HEK293 (cell line): ENCODE data around the gene ITGB3.

Experiments
- CTCF ChIA-PET: fragments of 350-600 bp; formaldehyde crosslinking; extraction: SDS; loops from one replicate; lab custom pipeline; 2021; ENCODE audit warnings: antibody characterized with exemption; lab: Yijun Ruan, JAX
- POLR2A ChIA-PET: fragments of 300-600 bp; formaldehyde crosslinking; extraction: SDS; loops from one replicate; lab custom pipeline; 2020; ENCODE audit warnings: antibody characterized with exemption, inconsistent platforms; lab: Yijun Ruan, JAX
- H3K27ac ChIP-seq: fragments of 200-500 bp; sonication (Bioruptor generic); 2 replicates; pipeline ENCODE4 v1.5.1; 2014; ENCODE audit warnings: low read depth, low read length, control low read depth, inconsistent platforms; ENCODE audit errors: extremely low read depth
- H3K36me3 ChIP-seq, 2 experiments: fragments of 200-500 bp in 1 of 2; sonication (Bioruptor generic) in 1 of 2; 1 replicate in 1 of 2; 2 replicates in 1 of 2; pipeline ENCODE4 v1.5.1; 2014 to 2017; ENCODE audit warnings: inconsistent platforms in 2 of 2, low read length in 2 of 2; ENCODE audit not compliant: control insufficient read depth in 2 of 2, insufficient read depth in 1 of 2
- H3K4me1 ChIP-seq: fragments of 200-500 bp; sonication (Bioruptor generic); 2 replicates; pipeline ENCODE4 v1.5.1; 2014; ENCODE audit warnings: mild to moderate bottlenecking, low read length, inconsistent platforms; ENCODE audit not compliant: control insufficient read depth, insufficient read depth
- H3K4me3 ChIP-seq: 2 replicates; pipeline ENCODE4 v1.5.1; 2011; ENCODE audit warnings: low read depth, mild to moderate bottlenecking, control low read depth, low read length, moderate library complexity
- H3K9me3 ChIP-seq: fragments of 200-500 bp; sonication (Bioruptor generic); 2 replicates; pipeline ENCODE4 v1.5.1; 2014; ENCODE audit warnings: low read depth, low read length, inconsistent platforms; ENCODE audit not compliant: control insufficient read depth, insufficient read depth
- KLF9 ChIP-seq: fragments of 450-650 bp; formaldehyde crosslinking; IDR thresholded peaks from 2 replicates; pipeline ENCODE4 v1.5.1; 2016; ENCODE audit warnings: missing biosample characterization, missing genetic modification characterization, low read depth
- MYNN ChIP-seq: fragments of 450-650 bp; formaldehyde crosslinking; IDR thresholded peaks from 2 replicates; pipeline ENCODE4 v1.5.1; 2016; ENCODE audit warnings: missing biosample characterization, missing genetic modification characterization, borderline replicate concordance
- MZF1 ChIP-seq: fragments of 450-650 bp; formaldehyde crosslinking; IDR thresholded peaks from 2 replicates; pipeline ENCODE4 v1.5.1; 2017; ENCODE audit warnings: missing biosample characterization, missing genetic modification characterization, borderline replicate concordance
- SP3 ChIP-seq: fragments of 450-650 bp; formaldehyde crosslinking; IDR thresholded peaks from 2 replicates; pipeline ENCODE4 v1.5.1; 2016; ENCODE audit warnings: missing biosample characterization, missing genetic modification characterization
- ZBTB20 ChIP-seq: fragments of 450-650 bp; formaldehyde crosslinking; IDR thresholded peaks from 2 replicates; pipeline ENCODE4 v1.5.1; 2016; ENCODE audit warnings: missing biosample characterization, missing genetic modification characterization
- ZBTB48 ChIP-seq: fragments of 450-650 bp; formaldehyde crosslinking; IDR thresholded peaks from 2 replicates; pipeline ENCODE4 v1.5.1; 2016; ENCODE audit warnings: missing biosample characterization, missing genetic modification characterization
- ZBTB7A ChIP-seq: fragments of 450-650 bp; formaldehyde crosslinking; IDR thresholded peaks from 2 replicates; pipeline ENCODE4 v1.5.1; 2016; ENCODE audit warnings: low read depth, missing biosample characterization, missing genetic modification characterization
- ZFHX2 ChIP-seq: fragments of 450-650 bp; formaldehyde crosslinking; conservative IDR thresholded peaks from 2 replicates; pipeline ENCODE4 v1.5.1; 2016; ENCODE audit warnings: missing biosample characterization, missing genetic modification characterization
- ZNF10 ChIP-seq: fragments of 450-650 bp; formaldehyde crosslinking; IDR thresholded peaks from 2 replicates; pipeline ENCODE4 v1.5.1; 2017; ENCODE audit warnings: missing biosample characterization, missing genetic modification characterization
- ZNF114 ChIP-seq: fragments of 450-650 bp; formaldehyde crosslinking; IDR thresholded peaks from 2 replicates; pipeline ENCODE4 v1.5.0; 2017; ENCODE audit warnings: missing biosample characterization, missing genetic modification characterization
- ZNF121 ChIP-seq: fragments of 450-650 bp; formaldehyde crosslinking; IDR thresholded peaks from 2 replicates; pipeline ENCODE4 v1.5.1; 2016; ENCODE audit warnings: missing biosample characterization, missing genetic modification characterization
- ZNF133 ChIP-seq: fragments of 450-650 bp; formaldehyde crosslinking; IDR thresholded peaks from 2 replicates; pipeline ENCODE4 v1.5.1; 2016; ENCODE audit warnings: missing biosample characterization, missing genetic modification characterization
- ZNF146 ChIP-seq: fragments of 450-650 bp; formaldehyde crosslinking; IDR thresholded peaks from 2 replicates; pipeline ENCODE4 v1.5.1; 2016; ENCODE audit warnings: missing biosample characterization, missing genetic modification characterization
- ZNF157 ChIP-seq: fragments of 450-650 bp; formaldehyde crosslinking; IDR thresholded peaks from 2 replicates; pipeline ENCODE4 v1.5.1; 2016; ENCODE audit warnings: missing biosample characterization, missing genetic modification characterization
- ZNF302 ChIP-seq: fragments of 450-650 bp; formaldehyde crosslinking; IDR thresholded peaks from 2 replicates; pipeline ENCODE4 v1.5.1; 2016; ENCODE audit warnings: missing biosample characterization, missing genetic modification characterization, low read depth
- ZNF324 ChIP-seq: fragments of 450-650 bp; formaldehyde crosslinking; IDR thresholded peaks from 2 replicates; pipeline ENCODE4 v1.5.1; 2016; ENCODE audit warnings: missing biosample characterization, missing genetic modification characterization
- ZNF335 ChIP-seq: fragments of 450-650 bp; formaldehyde crosslinking; conservative IDR thresholded peaks from 2 replicates; pipeline ENCODE4 v1.5.1; 2016; ENCODE audit warnings: missing biosample characterization, missing genetic modification characterization
- ZNF350 ChIP-seq: fragments of 450-650 bp; formaldehyde crosslinking; IDR thresholded peaks from 2 replicates; pipeline ENCODE4 v1.5.0; 2017; ENCODE audit warnings: missing biosample characterization, mild to moderate bottlenecking, missing genetic modification characterization
- ZNF366 ChIP-seq: fragments of 450-650 bp; formaldehyde crosslinking; conservative IDR thresholded peaks from 2 replicates; pipeline ENCODE4 v1.5.1; 2016; ENCODE audit warnings: missing biosample characterization, missing genetic modification characterization
- ZNF391 ChIP-seq: fragments of 450-650 bp; formaldehyde crosslinking; IDR thresholded peaks from 2 replicates; pipeline ENCODE4 v1.5.1; 2016; ENCODE audit warnings: low read depth, missing biosample characterization, missing genetic modification characterization, borderline replicate concordance
- ZNF423 ChIP-seq: fragments of 450-650 bp; formaldehyde crosslinking; IDR thresholded peaks from 2 replicates; pipeline ENCODE4 v1.5.1; 2016; ENCODE audit warnings: missing biosample characterization, missing genetic modification characterization
- ZNF433 ChIP-seq: fragments of 450-650 bp; formaldehyde crosslinking; IDR thresholded peaks from 2 replicates; pipeline ENCODE4 v1.5.1; 2016; ENCODE audit warnings: missing biosample characterization, missing genetic modification characterization, low read depth
- ZNF571 ChIP-seq: fragments of 450-650 bp; formaldehyde crosslinking; IDR thresholded peaks from 2 replicates; pipeline ENCODE4 v1.5.0; 2017; ENCODE audit warnings: missing biosample characterization, missing genetic modification characterization
- ZNF600 ChIP-seq: fragments of 450-650 bp; formaldehyde crosslinking; IDR thresholded peaks from 2 replicates; pipeline ENCODE4 v1.5.1; 2016; ENCODE audit warnings: missing biosample characterization, missing genetic modification characterization
- ZNF624 ChIP-seq: fragments of 450-650 bp; formaldehyde crosslinking; IDR thresholded peaks from 2 replicates; pipeline ENCODE4 v1.5.1; 2017; ENCODE audit warnings: missing biosample characterization, missing genetic modification characterization
- ZNF670 ChIP-seq: fragments of 450-650 bp; formaldehyde crosslinking; IDR thresholded peaks from 2 replicates; pipeline ENCODE4 v1.5.1; 2016; ENCODE audit warnings: missing biosample characterization, missing genetic modification characterization, low read depth
- ZNF701 ChIP-seq: fragments of 450-650 bp; formaldehyde crosslinking; IDR thresholded peaks from 2 replicates; pipeline ENCODE4 v1.5.1; 2016; ENCODE audit warnings: missing biosample characterization, missing genetic modification characterization
- ZNF777 ChIP-seq: fragments of 450-650 bp; formaldehyde crosslinking; IDR thresholded peaks from 2 replicates; pipeline ENCODE4 v1.5.1; 2017; ENCODE audit warnings: missing biosample characterization, missing genetic modification characterization, borderline replicate concordance
- ZNF785 ChIP-seq: fragments of 450-650 bp; formaldehyde crosslinking; IDR thresholded peaks from 2 replicates; pipeline ENCODE4 v1.5.1; 2016; ENCODE audit warnings: missing biosample characterization, missing genetic modification characterization
- ZSCAN16 ChIP-seq: fragments of 450-650 bp; formaldehyde crosslinking; IDR thresholded peaks from 2 replicates; pipeline ENCODE4 v1.5.1; 2016; ENCODE audit warnings: missing biosample characterization, missing genetic modification characterization
- TF ChIP-seq, protein P1 (sequence below): fragments of 450-650 bp; formaldehyde crosslinking; IDR thresholded peaks from 2 replicates; pipeline ENCODE4 v1.5.1; 2016; ENCODE audit warnings: missing biosample characterization, missing genetic modification characterization
- TF ChIP-seq, protein P2 (sequence below): sonication (generic); formaldehyde crosslinking; IDR thresholded peaks from 2 replicates; pipeline ENCODE4 v1.8.1; 2022; ENCODE audit warnings: mild to moderate bottlenecking, moderate library complexity, missing genetic modification reagents
- TF ChIP-seq, protein P3 (sequence below): fragments of 450-650 bp; formaldehyde crosslinking; IDR thresholded peaks from 2 replicates; pipeline ENCODE4 v1.5.1; 2016; ENCODE audit warnings: missing biosample characterization, missing genetic modification characterization

ITGB3 gene

DNA sequence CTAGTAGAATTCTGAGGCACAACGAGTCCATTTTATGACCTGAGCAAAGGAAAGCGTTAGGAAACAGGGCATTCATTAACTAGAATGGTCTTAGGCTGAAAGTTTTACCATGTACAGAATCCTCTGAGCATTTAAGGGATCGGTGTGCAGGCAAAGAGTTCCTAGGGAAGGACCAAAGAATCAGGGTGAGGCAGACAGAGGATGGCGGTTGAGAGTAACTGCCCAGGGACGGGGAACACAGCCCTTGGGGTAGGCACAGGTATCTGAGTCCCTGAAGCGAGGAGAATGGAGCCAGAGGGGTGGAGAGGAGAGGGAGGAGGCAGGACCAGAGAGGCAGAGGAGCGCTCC lies 14.0 kb upstream of the ITGB3 start:
- no peak for TF ChIP-seq ZNF114
- no peak for TF ChIP-seq ZNF571
- TF ChIP-seq ZBTB48: peak; percentile 89
- no peak for TF ChIP-seq ZNF777 (tag by site-specific recombination)
- no peak for TF ChIP-seq ZNF121 (tag by site-specific recombination)
- no peak for TF ChIP-seq ZNF324 (tag by site-specific recombination)
- TF ChIP-seq ZNF10 (tag by site-specific recombination): no peak
- no peak for TF ChIP-seq ZBTB7A (tag by site-specific recombination)
- TF ChIP-seq ZNF157 (tag by site-specific recombination): no peak
- no peak for TF ChIP-seq ZNF391
- TF ChIP-seq, protein P1, sequence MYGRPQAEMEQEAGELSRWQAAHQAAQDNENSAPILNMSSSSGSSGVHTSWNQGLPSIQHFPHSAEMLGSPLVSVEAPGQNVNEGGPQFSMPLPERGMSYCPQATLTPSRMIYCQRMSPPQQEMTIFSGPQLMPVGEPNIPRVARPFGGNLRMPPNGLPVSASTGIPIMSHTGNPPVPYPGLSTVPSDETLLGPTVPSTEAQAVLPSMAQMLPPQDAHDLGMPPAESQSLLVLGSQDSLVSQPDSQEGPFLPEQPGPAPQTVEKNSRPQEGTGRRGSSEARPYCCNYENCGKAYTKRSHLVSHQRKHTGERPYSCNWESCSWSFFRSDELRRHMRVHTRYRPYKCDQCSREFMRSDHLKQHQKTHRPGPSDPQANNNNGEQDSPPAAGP (tag by site-specific recombination): no peak
- TF ChIP-seq ZFHX2 (tag by site-specific recombination): no peak
- TF ChIP-seq ZNF335: 0 out of 2 replicates have a peak, but pooled peaks have one; percentile 1
- TF ChIP-seq, protein P2, sequence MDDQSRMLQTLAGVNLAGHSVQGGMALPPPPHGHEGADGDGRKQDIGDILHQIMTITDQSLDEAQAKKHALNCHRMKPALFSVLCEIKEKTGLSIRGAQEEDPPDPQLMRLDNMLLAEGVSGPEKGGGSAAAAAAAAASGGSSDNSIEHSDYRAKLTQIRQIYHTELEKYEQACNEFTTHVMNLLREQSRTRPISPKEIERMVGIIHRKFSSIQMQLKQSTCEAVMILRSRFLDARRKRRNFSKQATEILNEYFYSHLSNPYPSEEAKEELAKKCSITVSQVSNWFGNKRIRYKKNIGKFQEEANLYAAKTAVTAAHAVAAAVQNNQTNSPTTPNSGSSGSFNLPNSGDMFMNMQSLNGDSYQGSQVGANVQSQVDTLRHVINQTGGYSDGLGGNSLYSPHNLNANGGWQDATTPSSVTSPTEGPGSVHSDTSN: no peak
- no peak for TF ChIP-seq KLF9
- no peak for TF ChIP-seq ZNF302
- no peak for TF ChIP-seq ZNF423 (tag by site-specific recombination)
- no peak for TF ChIP-seq ZSCAN16 (tag by site-specific recombination)
- TF ChIP-seq MYNN (tag by site-specific recombination): no peak
- TF ChIP-seq ZNF350 (tag by site-specific recombination): no peak
- no peak for TF ChIP-seq MZF1
- peak; percentile 52; the same call in 1 of the 2 replicates for TF ChIP-seq ZNF701 (tag by site-specific recombination)
- no peak for TF ChIP-seq ZNF670 (tag by site-specific recombination)
- no peak for TF ChIP-seq ZNF133 (tag by site-specific recombination)
- no peak for TF ChIP-seq ZNF366 (tag by site-specific recombination)
- ChIA-PET CTCF (interaction anchor here (0.7 to 4.4 kb wide), 5 partner anchors 9 to 233 kb away, joined by 3 to 31 read pairs (median 5); no protein-coding TSS in a partner anchor), POLR2A (interaction anchor here (0.7 to 1.1 kb wide), 5 partner anchors 8 to 76 kb away, joined by 3 to 5 read pairs (median 4); partner anchors contain the start of gene CDC27)

DNA sequence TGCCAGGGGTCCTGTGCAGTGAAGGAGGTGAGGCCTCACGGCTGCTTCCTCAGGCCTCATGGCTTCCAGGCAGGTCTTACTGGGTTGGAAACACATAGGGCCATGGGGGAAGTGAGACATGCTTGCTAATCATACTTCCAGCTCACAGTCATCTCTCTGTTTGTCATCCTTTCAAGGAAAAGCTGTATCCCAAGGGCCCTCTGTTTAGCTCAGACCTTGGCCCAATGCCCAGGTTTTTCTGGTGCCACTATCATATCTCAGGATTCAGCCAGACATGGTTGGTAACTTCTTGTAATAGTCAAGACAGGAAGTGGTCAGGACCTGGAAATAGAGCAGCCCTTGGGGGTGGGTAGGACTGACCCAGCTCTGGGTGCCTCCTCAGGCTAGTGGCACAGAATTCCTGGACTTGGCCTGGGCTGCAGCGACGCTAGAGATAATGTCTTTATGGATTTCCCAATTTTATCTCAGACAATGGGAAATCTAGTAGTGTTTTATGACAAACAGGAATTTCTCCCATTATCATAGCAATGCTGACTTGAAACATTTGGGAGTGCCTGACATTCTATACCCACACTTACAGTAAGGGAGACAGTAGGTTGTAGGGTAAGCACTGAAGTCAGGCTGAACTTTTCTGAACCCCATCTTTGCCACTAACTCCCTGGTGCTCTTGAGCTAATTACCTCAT lies 13.5 kb upstream of the ITGB3 start:
- Histone ChIP-seq H3K9me3 (no peaks in the 10 kb centered on the region), H3K36me3 (no peaks in the 10 kb centered on the region), H3K4me1 (peaks cover 11% of the 10 kb centered on the region), H3K4me3 (no peak overlapping the region), H3K27ac (peak overlapping the region; percentile 58)
- ChIA-PET CTCF (interaction anchor here (0.6 to 4.4 kb wide), 7 partner anchors 9 to 232 kb away, joined by 3 to 31 read pairs (median 5); no protein-coding TSS in a partner anchor), POLR2A (interaction anchor here (0.5 to 1.1 kb wide), 7 partner anchors 8 to 410 kb away, joined by 3 to 5 read pairs (median 4); partner anchors contain the start of gene CDC27)
- TF ChIP-seq ZNF433 (tag by site-specific recombination): no peak
- peak; percentile 43 for TF ChIP-seq ZNF335
- no peak for TF ChIP-seq ZNF146 (tag by site-specific recombination)
- TF ChIP-seq ZBTB20: 0 out of 2 replicates have a peak, but pooled peaks have one; percentile 27
- no peak for TF ChIP-seq ZNF624 (tag by site-specific recombination)
- no peak for TF ChIP-seq SP3 (tag by site-specific recombination)
- TF ChIP-seq ZNF600 (tag by site-specific recombination): peak; percentile 48; the same call in 1 of the 2 replicates
- no peak for TF ChIP-seq ZFHX2 (tag by site-specific recombination)
- TF ChIP-seq, protein P3, sequence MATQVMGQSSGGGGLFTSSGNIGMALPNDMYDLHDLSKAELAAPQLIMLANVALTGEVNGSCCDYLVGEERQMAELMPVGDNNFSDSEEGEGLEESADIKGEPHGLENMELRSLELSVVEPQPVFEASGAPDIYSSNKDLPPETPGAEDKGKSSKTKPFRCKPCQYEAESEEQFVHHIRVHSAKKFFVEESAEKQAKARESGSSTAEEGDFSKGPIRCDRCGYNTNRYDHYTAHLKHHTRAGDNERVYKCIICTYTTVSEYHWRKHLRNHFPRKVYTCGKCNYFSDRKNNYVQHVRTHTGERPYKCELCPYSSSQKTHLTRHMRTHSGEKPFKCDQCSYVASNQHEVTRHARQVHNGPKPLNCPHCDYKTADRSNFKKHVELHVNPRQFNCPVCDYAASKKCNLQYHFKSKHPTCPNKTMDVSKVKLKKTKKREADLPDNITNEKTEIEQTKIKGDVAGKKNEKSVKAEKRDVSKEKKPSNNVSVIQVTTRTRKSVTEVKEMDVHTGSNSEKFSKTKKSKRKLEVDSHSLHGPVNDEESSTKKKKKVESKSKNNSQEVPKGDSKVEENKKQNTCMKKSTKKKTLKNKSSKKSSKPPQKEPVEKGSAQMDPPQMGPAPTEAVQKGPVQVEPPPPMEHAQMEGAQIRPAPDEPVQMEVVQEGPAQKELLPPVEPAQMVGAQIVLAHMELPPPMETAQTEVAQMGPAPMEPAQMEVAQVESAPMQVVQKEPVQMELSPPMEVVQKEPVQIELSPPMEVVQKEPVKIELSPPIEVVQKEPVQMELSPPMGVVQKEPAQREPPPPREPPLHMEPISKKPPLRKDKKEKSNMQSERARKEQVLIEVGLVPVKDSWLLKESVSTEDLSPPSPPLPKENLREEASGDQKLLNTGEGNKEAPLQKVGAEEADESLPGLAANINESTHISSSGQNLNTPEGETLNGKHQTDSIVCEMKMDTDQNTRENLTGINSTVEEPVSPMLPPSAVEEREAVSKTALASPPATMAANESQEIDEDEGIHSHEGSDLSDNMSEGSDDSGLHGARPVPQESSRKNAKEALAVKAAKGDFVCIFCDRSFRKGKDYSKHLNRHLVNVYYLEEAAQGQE: no peak
- TF ChIP-seq ZNF785 (tag by site-specific recombination): no peak

More for the DNA sequence above, 14.0 kb upstream of the ITGB3 start:
- no peak overlapping the region for H3K4me3 ChIP-seq
- H3K36me3 ChIP-seq: no peaks in the 10 kb centered on the region
- peak overlapping the region; percentile 58 for H3K27ac ChIP-seq
- no peaks in the 10 kb centered on the region for H3K9me3 ChIP-seq
- H3K4me1 ChIP-seq: peaks cover 11% of the 10 kb centered on the region
